Hematopoietic multipotent progenitor cell treated with erythropoietin and hydrocortisone succinate and interleukin-3 and kit ligand, for 4 days (in vitro differentiated cells): ENCODE measurements around the gene GM2A.
A peak's percentile ranks its signal among the peaks of the same experiment; 100 is the strongest.
"Not testable (repeated sequence)": the region's sequence is repeated elsewhere in the genome, so short reads cannot be mapped to it uniquely, and the experiment has no call there.

ENCODE experiments used
- DNase-seq: peaks from one replicate; pipeline ENCODE4 v3.0.0-alpha.2; 2015

The GM2A gene

DNA sequence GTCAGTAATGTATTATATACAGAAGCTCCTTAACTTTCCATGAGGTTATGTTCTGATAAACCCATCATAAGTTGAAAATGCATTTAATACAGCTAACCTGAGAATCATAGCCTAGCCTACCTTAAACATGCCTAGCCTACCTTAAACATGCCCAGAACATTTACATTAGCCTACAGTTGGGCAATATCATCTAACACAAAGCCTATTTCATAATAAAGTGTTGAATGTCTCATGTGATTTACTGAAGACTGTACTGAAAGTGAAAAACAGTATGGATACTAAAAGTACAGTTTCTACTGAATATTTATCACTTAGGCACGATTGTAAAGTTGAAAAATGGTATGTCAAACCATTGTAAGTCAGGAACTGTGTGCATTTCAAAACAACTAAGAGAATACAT is 1.6 kb downstream of the GM2A start:
- no peak for DNase-seq

DNA sequence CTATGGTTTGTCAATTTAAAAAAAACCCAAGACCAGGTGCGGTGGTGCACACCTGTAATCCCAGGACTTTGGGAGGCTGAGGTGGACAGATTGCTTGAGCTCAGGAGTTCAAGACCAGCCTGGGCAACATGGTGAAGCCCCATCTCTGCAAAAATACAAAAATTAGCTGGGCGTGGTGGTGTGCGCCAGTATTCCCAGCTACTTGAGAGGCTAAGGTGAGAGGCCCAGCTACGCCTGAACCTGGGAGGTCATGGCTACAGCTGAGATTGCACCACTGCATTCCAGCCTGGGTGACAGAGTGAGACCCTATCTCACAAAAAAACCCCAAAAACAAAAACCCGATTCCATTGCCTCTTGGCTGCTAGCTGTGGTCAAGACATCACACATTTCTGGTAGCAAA is 2.0 kb downstream of the GM2A start:
- DNase-seq = not testable (repeated sequence)

DNA sequence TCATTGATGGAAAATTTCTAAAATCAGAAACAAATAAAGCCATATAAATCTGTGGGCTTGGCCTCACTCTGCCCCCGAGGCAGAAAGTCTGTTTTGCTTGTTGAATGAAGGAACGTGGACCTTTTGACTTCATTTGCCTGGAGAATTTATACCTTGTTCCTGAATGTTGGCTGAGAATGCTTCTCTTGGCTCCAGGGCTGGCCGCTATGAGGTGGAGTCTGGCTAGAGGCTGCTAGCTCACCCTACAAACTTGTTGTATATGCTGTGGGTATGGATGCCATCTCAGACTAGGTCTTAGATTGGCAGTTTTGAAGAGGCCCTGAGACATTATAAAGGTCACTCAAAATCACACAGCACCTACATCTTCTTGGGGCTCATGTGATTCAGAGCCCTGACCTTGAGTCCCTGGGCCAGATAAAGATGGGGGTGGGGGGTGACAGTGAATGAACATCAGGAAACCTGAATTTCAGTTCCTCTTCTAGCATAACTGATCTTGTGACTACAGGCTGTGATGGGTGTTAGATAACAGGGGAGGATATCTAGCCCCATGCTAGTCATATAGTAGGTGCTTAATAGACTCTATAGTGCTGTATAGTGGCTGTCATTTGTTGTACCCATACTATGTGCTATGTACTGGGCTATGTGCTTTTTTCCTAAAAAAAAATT is 2.8 kb downstream of the GM2A start:
- peak; percentile 82 for DNase-seq

DNA sequence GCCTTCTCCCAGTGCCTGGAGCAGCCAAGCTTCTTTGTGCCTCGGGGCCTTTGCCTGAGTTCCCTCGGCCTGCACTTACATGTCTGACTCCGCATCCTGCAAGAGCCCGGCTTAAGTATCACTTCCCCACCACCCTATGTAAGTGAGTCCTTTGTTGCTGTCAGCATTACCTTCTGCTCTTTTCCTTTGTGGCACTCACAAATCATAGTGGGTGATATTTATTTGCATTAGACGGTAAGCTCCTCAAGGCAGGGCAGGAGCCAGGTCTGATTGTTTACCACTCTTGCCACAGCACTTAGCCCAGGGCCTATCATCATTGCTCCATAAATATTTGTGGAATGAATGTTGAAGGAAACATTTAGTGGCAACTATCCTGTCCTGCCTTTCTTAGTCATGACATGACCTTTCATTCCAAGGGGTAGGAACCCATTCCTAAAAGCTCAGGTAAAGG is 4.8 kb downstream of the GM2A start:
- DNase-seq = no peak

DNA sequence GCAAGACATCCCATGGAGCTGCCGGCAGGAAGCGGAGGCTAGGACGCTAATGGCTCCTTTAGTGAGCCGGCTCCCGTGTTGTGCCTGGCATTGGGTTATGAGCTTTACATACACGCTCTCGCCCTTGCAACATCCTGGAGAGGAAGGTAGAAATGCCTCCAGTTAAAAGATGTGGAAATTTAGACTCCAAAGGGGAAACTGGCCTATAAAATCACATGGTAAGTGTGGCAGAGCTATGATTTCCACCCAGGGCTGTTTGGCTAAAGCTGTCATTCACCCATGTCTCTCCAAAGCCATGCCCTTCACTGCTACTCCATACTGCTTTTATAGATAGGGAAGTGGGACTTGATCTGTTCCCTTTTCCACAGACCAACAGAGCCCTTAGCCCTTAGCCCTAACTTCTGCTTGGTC is 5.2 kb downstream of the GM2A start:
- DNase-seq = peak; percentile 22

DNA sequence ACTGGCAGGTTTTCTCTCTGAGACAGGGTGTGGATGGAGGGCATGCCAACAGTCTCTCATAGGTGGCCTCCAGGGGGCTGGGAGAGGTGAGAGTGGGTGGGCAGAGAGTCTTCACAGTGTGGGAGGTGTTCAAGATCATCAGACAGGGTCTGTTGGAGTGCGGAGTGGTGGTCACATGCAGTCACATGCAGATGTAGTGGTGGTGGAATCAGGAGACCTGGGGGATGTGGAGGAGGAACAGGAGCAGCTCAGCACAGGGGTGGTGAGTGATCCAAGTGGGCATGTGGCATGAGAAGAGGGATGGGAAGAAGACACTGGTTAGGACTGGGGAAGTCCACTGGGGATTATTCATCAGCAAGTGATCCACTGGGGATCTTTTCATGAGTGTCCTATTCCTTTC is 5.8 kb downstream of the GM2A start:
- DNase-seq = no peak

DNA sequence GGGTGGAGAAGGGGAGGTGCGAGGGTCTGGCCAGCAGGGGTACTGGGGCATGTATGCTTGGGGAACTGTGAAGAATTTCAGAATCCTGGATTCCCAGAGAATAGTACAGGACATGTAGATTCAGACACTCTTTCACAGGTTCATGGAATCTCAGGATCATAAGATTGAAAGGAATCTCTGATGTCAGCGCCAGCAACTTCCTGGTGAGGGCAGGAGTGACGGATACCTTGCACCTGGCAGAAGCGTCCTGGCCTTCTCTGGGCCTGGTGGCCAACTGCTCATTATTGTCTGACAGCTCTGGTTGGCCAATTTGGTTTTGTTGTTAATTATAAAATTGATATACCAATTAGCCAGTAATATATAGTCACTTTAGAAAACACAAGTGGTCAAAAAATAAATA is 6.9 kb downstream of the GM2A start:
- DNase-seq = no peak

DNA sequence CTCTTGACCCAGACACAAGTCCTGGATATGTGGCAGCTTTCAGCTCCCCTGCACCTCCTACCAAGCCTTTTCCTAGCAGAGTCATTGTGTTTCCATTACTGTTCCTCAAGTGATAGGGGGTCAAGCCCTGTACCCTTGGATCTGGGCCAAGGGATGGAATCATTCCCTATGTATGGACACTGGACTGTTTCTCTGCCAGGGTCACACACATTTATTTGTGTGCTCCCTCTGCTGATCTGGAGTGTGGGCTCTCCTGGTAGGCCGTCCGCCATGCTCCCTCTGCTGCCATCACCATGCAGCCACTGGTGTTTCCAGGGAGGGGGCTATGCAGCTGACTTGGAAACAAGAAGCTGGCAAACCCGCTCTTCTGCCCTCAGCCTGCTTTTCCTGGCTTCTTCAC is 9.5 kb downstream of the GM2A start:
- no peak for DNase-seq

DNA sequence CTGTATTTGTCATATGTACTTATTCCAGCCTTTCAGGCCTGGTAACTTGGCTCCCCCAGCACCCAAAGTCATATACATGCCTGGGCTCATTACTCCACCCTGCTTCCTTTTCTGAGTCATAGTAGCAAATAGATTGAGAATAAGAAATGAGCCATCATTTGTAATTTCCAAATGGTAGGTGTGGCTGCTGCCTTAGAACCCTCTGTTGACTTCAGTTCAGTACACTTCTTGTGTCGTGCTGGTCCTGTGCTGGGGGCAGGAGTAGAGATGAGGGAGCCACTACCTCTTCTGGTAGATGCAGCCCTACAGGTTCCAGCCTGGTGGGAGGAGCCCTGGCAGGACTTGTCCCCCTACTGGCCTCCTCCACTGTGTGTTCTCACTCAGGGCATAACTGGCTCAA is 11.1 kb downstream of the GM2A start:
- no peak for DNase-seq

DNA sequence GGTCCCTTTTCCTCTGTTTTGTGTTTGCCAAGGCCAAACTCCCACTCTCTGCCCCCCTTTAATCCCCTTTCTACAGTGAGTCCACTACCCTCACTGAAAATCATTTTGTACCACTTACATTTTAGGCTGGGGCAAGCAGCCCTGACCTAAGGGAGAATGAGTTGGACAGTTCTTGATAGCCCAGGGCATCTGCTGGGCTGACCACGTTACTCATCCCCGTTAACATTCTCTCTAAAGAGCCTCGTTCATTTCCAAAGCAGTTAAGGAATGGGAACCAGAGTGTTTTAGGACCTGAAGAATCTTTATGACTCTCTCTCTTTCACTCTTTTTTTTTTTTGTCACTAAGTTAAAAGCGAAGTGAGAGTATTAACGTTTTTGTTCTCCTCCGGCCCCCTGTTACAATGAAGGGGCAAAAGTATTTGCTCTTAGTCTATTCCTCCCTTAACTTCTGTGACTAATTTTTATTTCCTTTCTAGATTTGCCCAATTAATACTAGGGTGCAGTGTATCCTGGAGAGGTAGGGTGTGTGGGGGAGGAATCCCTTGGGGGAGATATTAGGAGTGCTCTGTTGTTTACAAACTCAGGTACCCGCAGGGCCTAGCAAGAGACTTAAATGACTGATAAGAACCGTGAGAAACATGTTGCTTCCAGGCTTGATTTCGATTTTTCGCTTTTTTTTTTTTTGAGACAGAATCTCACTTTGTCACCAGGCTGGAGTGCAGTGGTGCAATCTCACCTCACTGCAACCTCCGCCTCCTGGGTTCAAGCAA is 14.7 kb downstream of the GM2A start:
- no peak for DNase-seq

DNA sequence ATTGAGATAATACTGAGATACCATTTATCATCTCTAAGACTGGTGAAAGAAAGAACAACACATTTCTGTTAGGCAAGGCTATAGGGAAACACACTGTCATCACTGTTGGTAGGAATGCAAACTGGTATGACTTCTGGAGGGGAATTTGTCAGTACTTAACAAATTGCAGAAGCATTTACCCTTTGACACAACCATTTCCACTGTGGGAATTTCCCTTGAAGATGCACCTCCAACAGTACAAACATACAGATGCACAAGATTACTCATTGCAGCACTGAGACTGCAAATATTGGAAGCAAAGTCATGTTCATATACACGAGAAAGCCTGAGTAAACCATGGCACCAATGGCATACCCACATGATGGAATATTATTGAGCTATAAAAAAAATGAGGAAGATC is 17.6 kb downstream of the GM2A start:
- no peak for DNase-seq

DNA sequence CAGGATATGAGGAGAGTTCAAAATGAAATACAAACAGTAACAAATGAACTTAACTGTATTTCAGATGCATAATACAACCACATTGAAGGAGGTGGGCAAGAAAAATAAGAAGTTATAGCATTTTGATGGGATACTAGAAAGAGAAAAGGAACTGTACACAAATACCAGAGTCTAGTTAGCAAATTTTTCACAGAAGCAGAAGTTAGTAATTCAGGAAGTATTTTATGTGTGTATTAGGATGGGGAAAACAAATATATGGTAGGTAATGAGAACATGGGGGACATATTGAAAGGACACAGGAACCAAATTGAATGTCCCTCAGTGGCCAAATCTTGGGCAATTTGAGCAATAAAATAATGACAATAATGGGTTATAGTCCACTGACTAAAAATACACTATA is 18.4 kb downstream of the GM2A start:
- DNase-seq = no peak

DNA sequence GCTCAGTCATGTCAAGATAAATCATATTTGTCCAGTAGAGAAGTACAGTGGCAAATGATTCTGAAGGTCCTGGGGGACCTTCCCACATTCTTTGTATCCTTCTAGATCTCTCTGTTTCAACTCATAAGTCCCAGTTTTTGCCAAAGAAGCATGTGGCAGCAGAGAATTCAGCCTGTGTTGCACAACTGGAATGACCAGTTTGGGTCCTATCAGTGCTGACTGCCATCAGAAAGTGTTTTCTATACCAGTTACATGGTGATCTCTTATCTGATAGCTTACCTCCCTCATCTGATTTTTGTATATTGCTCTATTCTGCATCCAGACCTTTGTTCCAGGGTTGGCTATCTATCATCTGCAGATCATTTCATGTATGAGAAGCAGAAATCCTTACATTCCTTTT is 21.7 kb downstream of the GM2A start:
- no peak for DNase-seq

DNA sequence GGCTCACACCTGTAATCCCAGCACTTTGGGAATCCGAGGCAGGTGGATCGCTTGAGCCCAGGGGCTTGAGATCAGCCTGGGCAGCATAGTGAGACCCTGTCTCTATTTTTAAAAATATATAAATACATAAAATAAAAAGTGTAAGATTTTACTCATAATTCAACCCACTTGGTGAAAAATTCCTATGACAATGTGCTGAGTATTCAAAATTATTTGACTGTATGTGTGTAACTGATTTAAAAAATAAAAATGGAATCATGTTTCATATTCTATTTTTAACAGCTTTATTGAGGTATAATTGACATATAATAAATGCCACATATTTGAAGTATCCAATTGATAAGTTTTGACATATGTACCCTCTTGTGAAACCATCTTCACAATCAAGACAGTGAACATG is 22.8 kb downstream of the GM2A start:
- DNase-seq = no peak

DNA sequence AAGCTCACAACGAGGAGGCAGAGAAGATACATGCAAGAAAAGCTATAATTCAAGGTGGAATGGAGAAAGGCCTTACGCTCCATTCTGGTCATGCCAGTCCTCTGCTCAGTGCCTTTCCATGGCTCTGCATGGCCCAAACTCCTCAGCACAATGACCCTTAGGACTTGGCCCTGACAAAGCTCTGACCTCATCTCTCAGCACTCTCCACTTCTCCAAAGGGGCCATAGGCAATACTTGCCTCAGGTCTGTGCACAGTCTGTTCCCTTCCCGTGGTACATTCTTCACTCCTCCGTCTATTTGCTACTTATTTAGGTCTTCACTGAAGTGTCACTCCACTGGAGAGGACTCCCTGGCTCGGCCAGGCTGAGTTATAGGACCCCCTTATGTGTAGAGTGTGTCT is 25.9 kb downstream of the GM2A start:
- no peak for DNase-seq

DNA sequence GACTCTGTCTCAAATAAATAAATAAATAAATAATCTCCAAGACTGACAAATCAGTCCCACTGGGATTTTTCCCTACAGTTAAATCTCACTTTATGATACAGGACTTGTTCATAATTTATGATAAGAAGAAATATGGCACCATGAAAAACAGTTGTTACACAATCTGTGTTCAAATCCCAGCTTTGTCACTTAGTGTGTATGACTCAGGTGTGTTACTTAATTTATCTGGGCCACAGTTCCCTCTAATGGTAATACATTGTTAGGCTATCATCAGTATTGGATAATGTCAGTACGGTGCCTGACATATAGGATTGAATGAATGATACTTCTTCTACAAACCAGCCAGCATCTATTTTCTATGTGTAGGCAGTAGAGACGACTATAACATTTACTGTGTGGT is 27.5 kb downstream of the GM2A start:
- DNase-seq = no peak

DNA sequence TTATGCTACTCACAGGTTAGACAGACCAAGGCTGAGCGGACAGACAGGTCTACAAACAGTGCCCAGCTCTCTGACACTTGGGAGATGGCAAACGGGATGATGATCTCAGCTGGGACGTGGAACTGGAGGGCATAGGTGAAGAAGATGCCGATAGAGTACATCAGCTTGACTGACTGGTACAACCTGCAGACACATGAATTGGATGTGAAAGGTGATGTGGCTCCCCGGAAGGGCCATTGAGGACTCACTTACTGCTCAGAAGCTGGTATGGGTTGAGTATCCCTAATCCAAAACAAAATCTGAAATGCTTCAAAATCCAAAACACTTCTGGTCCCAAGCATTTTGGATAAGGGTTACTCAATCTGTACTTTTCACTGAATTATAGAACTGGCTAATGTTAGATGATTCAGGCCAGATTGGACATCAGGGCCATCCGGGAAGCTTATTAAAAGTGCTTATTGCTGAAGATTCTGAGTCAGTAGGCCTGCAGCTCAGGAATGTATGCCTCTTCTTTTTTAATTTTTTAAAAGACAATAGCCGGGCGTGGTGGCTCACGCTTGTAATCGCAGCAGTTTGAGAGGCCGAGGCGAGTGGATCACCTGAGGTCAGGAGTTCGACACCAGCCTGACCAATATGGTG is 28.1 kb downstream of the GM2A start:
- DNase-seq = no peak

DNA sequence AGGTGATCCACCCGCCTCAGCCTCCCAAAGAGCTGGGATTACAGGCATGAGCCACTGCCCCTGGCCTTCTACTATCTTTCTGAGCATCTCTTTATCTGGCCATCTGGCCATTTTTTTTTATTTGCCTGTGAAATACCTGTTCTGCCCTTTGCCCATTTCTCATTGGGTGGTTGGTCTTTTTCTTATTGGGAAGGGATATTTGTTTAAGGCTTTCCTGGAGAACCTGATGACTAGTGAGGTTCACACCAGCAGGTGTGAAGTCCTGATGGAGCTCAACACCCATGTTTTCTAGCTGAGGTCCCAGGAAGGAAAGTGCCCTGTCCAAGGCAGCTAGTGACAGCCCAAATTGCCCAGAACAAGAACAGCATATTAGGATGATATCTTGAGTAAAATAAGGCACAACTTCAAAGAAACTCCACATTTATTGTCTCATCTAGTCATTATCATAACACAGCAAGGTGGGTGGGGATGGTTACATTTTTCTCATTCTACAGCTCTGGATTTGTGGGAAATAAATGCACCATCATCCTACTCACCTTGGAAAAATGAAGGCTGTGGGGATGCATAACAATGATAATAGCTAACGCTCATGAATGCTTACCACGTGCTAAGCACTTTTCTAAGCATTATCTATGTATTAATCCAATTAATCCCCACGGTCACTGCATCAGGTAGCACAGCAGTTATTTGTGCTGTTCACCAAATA is 30.3 kb downstream of the GM2A start:
- DNase-seq = no peak

DNA sequence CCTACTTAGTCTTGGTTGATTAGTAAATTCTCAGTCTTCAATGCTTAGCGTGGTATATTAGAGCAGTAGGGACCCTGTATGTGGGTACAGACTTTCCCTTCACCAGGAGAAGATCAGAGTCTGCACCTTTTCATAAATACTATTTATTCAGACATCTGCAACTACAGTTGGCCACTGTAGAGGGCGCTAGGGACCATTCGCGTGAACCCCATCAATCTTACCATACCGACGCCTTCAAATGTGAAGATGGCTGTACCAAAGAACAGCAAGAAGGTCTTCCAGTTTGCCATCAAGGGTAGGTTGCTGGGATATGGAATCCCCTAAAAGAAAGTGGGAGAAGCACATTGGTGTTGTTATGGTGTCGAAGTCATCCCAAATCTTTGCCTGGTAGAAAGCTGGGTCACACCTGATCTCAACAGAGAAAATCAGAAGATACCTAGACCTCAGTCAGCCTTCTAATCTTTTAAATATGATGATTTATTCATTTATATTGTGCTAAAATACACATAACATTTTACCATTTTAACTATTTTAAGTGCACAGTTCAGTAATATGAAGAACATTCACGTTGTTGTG is 31.5 kb downstream of the GM2A start:
- peak; percentile 34 for DNase-seq

DNA sequence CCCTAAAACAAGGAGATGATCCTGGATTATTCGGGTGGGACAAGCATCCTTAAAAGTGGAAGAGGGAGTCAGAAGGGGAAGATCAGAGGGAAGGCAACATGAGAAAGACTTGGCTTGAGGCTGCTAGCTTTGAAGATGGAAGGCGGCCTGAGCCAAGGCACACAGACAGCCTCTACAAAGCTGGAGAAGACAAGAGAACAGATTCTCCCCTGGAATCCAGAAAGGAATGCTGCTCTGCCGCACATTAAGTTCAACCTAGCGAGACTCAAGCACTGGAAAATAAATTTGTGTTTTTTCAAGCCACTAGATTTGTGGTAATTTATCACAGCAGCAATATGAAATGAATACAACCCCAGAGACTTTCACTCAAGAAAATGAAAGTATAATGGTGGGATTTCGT is 32.7 kb downstream of the GM2A start:
- no peak for DNase-seq

DNA sequence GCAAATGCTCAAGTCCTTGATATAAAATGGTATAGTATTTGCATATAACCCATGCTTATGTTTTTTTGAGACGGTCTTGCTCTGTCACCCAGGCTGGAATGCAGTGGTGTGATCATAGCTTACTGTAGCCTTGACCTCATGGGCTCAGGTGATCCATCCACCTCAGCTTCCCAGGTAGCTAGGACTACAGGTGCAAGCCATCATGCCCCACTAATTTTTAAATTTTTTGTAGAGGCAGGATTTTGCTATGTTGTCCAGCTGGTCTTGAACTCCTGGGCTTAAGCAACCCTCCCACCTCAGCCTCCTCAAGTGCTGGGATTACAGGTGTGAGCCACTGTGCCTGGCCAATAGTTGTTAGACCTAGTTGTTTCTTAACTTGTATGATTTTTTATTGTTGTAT is 33.3 kb downstream of the GM2A start:
- DNase-seq = no peak

DNA sequence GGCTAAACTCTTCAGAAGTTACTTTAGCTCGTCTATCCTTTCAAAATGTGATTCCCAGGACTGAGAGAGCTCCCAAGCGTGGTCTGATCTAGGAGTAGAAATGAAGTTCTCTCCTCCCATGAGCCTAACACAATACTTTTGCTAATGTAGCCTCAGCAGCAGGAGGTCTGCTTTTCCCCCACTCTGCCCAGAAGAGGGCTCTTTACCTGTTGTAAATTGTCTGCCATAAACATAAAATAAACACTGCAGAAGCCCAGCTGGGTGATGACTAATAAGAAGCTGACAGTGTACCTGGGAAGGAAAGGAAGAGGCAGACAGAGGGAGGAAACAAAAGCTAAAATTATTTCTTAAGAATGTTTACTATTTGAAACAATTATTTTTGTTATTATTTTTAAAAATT is 35.2 kb downstream of the GM2A start:
- DNase-seq = peak; percentile 6

DNA sequence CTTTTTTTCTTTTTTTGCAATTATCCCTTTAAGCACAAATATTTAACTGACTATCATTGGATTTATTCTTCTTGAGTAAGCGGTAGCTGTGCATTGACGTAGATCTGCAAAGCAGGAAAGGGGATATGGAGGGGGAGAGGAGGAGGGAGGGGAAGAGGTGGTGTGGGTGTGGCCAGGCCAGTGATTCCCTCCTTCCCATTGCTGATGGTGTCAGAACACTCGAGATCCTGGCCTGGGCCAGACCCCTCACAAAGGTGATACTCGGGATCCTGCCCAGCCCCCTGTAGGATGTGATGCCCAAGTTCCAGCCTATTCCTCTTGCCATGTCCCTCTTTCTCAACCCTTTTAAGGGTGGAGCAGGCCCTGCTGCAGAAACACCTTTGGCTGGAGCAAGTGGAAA is 40.6 kb downstream of the GM2A start:
- DNase-seq = no peak
